ENCODE measurements around the gene PPID.
"Not testable (repeated sequence)": the region's sequence is repeated elsewhere in the genome, so short reads cannot be mapped to it uniquely, and the experiment has no call there.

Gene PPID

DNA sequence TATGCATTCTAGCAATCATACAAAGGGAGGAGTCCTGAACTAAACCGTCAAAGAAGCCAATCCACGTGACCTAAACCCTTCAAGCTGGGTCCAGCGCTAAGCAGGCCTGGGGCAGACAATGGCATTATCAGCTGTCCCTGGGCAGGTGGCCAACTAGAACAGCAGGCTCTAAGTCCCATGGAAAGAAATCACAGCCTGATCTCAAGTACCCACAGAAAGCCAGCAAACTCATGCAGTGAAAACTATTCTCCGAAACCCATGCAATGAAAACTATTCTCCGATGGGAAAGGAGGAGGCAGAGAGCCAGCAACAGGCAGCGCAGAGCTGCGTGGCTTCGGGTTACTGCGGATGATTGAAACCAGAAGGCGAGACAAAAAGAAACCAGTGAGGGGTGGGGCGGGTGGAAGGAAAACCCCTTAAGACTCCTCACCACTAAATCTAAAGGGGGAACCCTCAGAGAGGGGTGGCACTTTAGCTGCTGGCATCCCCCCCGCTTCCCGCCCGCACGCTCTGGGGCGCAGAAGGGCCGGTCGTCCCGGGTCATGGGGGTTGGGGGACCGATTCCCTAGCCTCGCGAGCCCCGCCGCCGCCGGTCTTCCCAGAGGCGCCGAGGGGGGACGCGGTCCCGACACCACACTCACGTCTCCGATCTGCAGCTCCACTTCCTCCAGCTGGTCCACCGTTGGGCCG, 52.1 kb downstream of the PPID start:
- FAIRE-seq (peak; percentile 91), DNase-seq (ENCODE audit: insufficient read length, low spot score) (no peak)

GRCh38 chr4:158669310-158669709, 53.9 kb downstream of the PPID start:
- no peak for DNase-seq (ENCODE audit: insufficient read length, low spot score)
- FAIRE-seq: peak; percentile 84

- DNase-seq (ENCODE audit: insufficient read length, low spot score): no peak
- no peak for FAIRE-seq
Measured at GRCh38 chr4:158667651-158668198, 55.5 kb downstream of the PPID start.

GRCh38 chr4:158666892-158667291, 56.3 kb downstream of the PPID start:
- FAIRE-seq (no peak), DNase-seq (ENCODE audit: insufficient read length, low spot score) (no peak)

GRCh38 chr4:158664806-158665205, 58.4 kb downstream of the PPID start:
- FAIRE-seq (no peak), DNase-seq (ENCODE audit: insufficient read length, low spot score) (no peak)

DNA sequence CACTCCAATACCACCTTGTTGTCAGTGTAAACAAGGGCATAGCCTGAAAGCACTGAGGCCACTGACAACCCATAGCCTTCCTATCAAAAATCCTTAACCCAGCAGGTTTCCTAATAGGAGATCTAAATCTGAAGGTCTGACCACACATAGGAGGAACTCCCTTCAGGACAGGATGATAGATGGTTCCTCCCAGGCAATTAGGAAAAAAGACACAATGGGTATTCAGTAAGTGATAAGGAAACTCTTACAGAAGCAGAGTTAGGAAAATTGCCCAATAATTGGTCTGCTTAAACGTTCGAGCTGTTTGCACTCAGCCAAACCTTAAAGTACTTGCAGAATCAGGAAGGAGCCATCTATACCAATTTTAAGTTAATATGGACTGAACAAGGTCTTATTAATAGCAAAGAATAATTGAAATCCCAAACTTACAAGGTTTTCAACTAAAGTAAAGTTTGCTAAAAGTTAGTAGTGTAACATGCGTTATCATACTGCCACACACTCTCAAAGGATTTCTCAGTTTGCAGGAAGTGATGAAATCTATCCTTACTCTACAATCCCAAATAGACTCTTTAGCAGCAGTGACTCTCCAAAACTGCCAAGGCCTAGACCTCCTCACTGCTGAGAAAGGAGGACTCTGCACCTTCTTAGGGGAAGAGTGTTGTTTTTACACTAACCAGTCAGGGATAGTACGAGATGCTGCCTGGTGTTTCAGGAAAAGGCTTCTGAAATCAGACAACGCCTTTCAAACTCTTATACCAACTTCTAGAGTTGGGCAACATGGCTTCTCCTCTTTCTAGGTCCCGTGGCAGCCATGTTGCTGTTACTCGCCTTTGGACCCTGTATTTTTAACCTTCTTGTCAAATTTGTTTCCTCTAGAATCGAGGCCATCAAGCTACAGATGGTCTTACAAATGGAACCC, 59.2 kb downstream of the PPID start:
- DNase-seq (ENCODE audit: insufficient read length, low spot score); FAIRE-seq: not testable (repeated sequence)

DNA sequence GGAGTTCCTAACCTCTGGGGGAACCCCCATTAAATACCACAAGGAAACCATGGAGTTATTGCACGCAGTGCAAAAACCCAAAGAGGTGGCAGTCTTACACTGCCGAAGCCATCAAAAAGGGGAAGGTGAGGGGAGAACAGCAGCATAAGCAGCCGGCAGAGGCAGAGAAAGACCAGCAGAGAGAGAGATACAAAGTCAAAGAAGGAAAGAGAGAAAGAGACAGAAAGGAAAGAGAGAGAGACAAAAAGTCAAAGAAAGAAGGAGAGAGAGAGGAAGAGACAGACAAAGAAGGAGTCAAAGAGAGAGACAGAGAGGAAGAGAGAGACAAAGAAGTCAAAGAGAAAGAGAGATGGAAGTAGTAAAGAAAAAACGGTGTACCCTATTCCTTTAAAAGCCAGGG, 59.9 kb downstream of the PPID start:
- not testable (repeated sequence) for FAIRE-seq; DNase-seq (ENCODE audit: insufficient read length, low spot score)
